ENCODE results near the gene CDH23. TPM values are rescaled to one million over a fixed set of nuclear protein-coding genes. Genes with fewer than 3 reads are reported as not detected.

CDH23 gene
- total RNA-seq, 2 experiments from 2014 or later: 4.6 to 5.2 TPM

- ATAC-seq (ENCODE audit: poor library complexity) (no peak), DNase-seq (no peak)
- Mint-ChIP-seq H3K27ac (no peak overlapping the region), H3K9me3 (no peaks in the 10 kb centered on the region), H3K27me3 (no peaks in the 10 kb centered on the region), H3K4me3 (no peak overlapping the region), H3K36me3 (ENCODE audit: low read depth) (no peaks in the 10 kb centered on the region), H3K4me1 (ENCODE audit: low read depth) (no peaks in the 10 kb centered on the region)
- Histone ChIP-seq H3K4me3 (ENCODE audit: low read length) (no peak overlapping the region), H3K27me3 (ENCODE audit: control insufficient read depth in 1 of 2, insufficient read depth in 2 of 2, low read length in 2 of 2) (peaks cover 0 to 4% of the 10 kb centered on the region in 2 experiments), H3K27ac (ENCODE audit: low read depth in 1 of 2, low read length in 2 of 2) (no peak overlapping the region), H3K36me3 (ENCODE audit: insufficient read depth, low read length) (no peaks in the 10 kb centered on the region), H3K9me3 (ENCODE audit: control insufficient read depth in 1 of 2, insufficient read depth in 1 of 2, low read length in 2 of 2) (no peaks in the 10 kb centered on the region), H3K4me1 (ENCODE audit: insufficient read depth, low read length) (no peaks in the 10 kb centered on the region)
- TF ChIP-seq CTCF (IDR thresholded peaks at IDR 0.05): no peak
- POLR2A ChIA-PET: no interaction called here
- intact Hi-C loops (cut with DNase I, micrococcal nuclease): no loop called here
- CTCF ChIA-PET: no interaction called here
Observed at GRCh38 chr10:71472912-71473311, 76.2 kb downstream of the CDH23 start.

- Mint-ChIP-seq H3K36me3 (ENCODE audit: low read depth) (no peaks in the 10 kb centered on the region), H3K27me3 (no peaks in the 10 kb centered on the region), H3K4me1 (ENCODE audit: low read depth) (no peaks in the 10 kb centered on the region), H3K9me3 (no peaks in the 10 kb centered on the region), H3K27ac (no peak overlapping the region), H3K4me3 (no peak overlapping the region)
- intact Hi-C loops (cut with DNase I, micrococcal nuclease): no loop called here
- POLR2A ChIA-PET: no interaction called here
- CTCF ChIA-PET: no interaction called here
- H3K27ac ChIP-seq (ENCODE audit: low read depth in 1 of 2, low read length in 2 of 2): no peak overlapping the region
- H3K4me1 ChIP-seq (ENCODE audit: insufficient read depth, low read length): no peaks in the 10 kb centered on the region
- ATAC-seq (ENCODE audit: poor library complexity): no peak
- H3K4me3 ChIP-seq (ENCODE audit: low read length): no peak overlapping the region
- H3K36me3 ChIP-seq (ENCODE audit: insufficient read depth, low read length): no peaks in the 10 kb centered on the region
- H3K9me3 ChIP-seq (ENCODE audit: control insufficient read depth in 1 of 2, insufficient read depth in 1 of 2, low read length in 2 of 2): no peaks in the 10 kb centered on the region
- DNase-seq: no peak
- TF ChIP-seq CTCF (IDR thresholded peaks at IDR 0.05): no peak
- H3K27me3 ChIP-seq (ENCODE audit: control insufficient read depth in 1 of 2, insufficient read depth in 2 of 2, low read length in 2 of 2): peaks cover 0 to 4% of the 10 kb centered on the region in 2 experiments
Observed at GRCh38 chr10:71473671-71474599, 77.2 kb downstream of the CDH23 start.

- Histone ChIP-seq H3K4me1 (ENCODE audit: insufficient read depth, low read length) (no peaks in the 10 kb centered on the region), H3K27me3 (ENCODE audit: control insufficient read depth in 1 of 2, insufficient read depth in 2 of 2, low read length in 2 of 2) (peaks cover 0 to 4% of the 10 kb centered on the region in 2 experiments), H3K27ac (ENCODE audit: low read depth in 1 of 2, low read length in 2 of 2) (no peak overlapping the region), H3K36me3 (ENCODE audit: insufficient read depth, low read length) (no peaks in the 10 kb centered on the region), H3K4me3 (ENCODE audit: low read length) (no peak overlapping the region), H3K9me3 (ENCODE audit: control insufficient read depth in 1 of 2, insufficient read depth in 1 of 2, low read length in 2 of 2) (no peaks in the 10 kb centered on the region)
- no peaks in the 10 kb centered on the region for H3K27me3 Mint-ChIP-seq
- no peak overlapping the region for H3K4me3 Mint-ChIP-seq
- POLR2A ChIA-PET: no interaction called here
- H3K36me3 Mint-ChIP-seq (ENCODE audit: low read depth): no peaks in the 10 kb centered on the region
- intact Hi-C loops (cut with DNase I, micrococcal nuclease): no loop called here
- H3K27ac Mint-ChIP-seq: no peak overlapping the region
- CTCF ChIA-PET: no interaction called here
- ATAC-seq (ENCODE audit: poor library complexity): no peak
- DNase-seq: no peak
- TF ChIP-seq CTCF (IDR thresholded peaks at IDR 0.05): no peak
- no peaks in the 10 kb centered on the region for H3K4me1 Mint-ChIP-seq (ENCODE audit: low read depth)
- H3K9me3 Mint-ChIP-seq: no peaks in the 10 kb centered on the region
Observed at GRCh38 chr10:71474702-71475242, 78.1 kb downstream of the CDH23 start.
